Stimulated activated CD4-positive, alpha-beta T cell treated with anti-CD3 and anti-CD28 coated beads, TNF-alpha, amount 100 ng/mL, for 4 hours (primary cell): ENCODE results near the gene KCTD5.

Experiments
- DNase-seq, 3 experiments: peaks; one replicate each; pipeline ENCODE4 v3.0.0-alpha.2; 2020; ENCODE audit warnings: low read depth in 3 of 3

The KCTD5 gene

GRCh38 chr16:2726923-2727322 is 44.6 kb downstream of the KCTD5 start:
- no peak for DNase-seq

DNA sequence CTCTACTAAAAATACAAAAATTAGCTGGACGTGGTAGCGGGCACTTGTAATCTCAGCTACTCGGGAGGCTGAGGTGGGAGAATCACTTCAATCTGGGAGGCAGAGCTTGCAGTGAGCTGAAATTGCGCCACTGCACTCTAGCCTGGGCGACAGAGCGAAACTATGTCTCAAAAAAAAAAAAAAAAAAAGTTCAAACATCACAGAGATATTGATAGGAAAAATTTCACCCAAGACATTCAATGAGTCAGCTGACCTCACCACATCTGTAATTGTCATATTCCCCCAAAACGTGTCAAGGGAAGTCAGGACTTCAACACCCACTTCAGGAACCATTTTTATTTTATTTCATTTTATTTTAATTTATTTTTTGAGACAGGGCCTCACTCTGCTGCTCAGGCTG is 45.7 kb downstream of the KCTD5 start:
- no peak for DNase-seq

- DNase-seq = no peak
These were observed 52.7 kb downstream of the KCTD5 start for GRCh38 chr16:2734844-2735515.

- DNase-seq = no peak
These were observed 54.3 kb downstream of the KCTD5 start for GRCh38 chr16:2736476-2737237.

GRCh38 chr16:2737238-2737605 is 54.9 kb downstream of the KCTD5 start:
- DNase-seq = no peak

DNA sequence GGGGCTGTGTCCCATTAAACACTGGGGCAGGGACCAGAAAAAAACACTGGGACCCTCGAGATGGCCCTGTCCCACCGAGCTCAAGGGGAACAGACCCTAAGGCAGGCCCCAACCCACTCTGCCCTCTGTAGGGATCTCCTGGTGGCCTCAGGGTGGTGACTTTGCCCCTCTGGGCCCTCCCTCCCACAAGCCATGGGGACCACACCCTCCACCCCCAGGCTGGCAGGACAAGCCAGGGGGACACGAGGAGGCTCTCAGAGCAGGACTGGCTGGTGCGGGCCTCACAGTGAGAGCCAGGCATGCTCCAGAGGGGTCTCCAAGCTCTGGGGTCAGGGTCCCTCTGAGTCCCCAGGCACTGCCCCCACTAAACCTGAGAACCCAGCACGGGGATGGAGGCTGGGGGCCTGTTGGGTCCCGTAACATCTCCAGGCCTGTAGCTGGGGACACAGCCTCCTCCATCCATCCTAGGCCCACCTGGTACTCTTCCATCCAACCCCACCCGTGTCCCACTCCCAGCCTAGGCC is 55.6 kb downstream of the KCTD5 start:
- no peak for DNase-seq

DNA sequence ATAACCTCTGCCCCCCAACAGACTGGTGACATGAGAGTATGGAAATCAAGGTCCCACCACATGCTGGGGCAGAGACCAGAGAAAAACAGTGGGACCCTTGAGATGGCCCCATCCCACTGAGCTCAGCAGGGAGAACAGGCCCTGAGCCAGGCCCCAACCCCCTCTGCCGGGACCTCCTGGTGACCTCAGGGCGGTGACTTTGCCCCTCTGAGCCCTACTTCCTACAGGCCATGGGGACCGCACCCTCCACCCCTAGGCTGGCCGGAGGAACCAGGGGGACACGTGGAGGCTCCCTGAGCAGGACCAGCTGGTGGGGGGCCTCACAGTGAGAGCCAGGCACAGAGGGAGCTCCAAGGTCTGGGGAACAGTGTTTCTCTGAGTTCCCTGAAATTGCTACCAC is 56.3 kb downstream of the KCTD5 start:
- no peak for DNase-seq

- no peak for DNase-seq
These were observed 57.5 kb downstream of the KCTD5 start for GRCh38 chr16:2739625-2740430.

- DNase-seq = no peak
These were observed 58.2 kb downstream of the KCTD5 start for GRCh38 chr16:2740476-2740875.

- no peak for DNase-seq
These were observed 58.8 kb downstream of the KCTD5 start for GRCh38 chr16:2741168-2741567.

DNA sequence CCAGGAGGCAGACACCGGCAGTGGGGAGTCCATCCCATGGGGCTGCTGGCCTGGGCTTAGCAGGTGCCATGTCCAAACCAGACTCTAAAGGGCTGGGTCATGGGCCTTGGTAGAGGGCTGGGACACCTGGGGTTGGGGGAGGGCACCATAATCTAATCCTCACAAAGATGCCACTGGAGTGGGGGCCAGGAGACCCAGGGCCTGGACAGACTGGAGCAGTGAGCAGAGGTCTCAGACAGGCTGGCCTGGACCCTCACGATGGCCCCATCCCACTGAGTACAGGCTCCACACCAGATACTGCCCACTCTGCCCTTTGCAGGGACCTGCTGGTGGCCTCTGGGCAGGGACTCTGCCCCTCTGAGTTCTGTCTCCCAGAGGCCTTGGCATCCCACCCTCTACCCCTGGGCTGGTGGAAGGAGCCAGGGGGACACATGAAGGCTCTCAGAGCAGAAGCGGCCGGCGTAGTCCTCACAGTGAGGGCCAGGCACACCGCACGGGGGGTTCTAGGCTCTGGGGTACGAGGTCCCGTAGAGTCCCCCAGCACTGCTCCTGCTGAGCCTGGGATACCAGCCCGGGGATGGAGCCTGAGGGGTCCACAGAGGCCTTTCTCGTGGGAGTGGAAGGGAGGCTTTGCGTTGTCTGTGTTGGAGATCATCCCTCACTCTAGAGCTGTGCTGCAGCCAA is 60.1 kb downstream of the KCTD5 start:
- DNase-seq = no peak

DNA sequence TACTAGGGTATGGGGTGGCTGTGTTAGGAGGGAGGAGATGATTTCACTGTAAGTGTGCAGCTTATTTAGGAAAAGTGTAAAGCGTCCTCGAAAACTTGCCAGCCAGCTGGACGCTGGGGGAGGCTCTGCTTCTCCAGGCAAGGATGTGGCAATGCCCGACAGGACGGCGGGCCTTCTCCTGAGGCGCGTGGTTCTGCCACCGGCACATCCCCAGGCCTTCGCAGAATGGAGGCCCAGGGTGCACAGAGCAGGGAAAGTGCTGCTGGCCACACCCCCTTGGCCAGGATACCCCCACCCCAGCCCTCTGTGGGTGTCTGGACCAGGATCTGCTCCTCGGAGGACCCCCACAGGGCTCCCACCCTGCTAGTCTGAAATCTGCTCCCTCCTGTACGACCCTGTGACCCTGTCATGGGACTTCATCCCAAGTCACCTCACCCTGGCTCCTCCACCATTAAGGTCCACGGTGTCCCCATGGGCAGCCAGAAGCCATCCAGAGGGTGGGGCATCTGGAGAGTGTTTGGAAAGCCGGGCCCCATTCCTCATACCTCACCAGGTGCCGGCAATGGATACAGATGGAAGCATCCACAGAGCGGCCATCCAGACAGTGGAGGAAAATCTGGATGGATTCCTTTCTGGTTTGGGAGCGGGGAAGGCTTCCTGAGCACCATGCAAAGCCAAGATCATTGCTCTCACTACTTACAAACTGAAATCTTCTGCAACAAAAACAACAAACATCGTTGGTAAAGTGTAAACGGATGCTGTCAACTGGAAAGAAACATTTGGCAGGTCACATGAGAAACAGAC is 60.9 kb downstream of the KCTD5 start:
- no peak for DNase-seq

DNA sequence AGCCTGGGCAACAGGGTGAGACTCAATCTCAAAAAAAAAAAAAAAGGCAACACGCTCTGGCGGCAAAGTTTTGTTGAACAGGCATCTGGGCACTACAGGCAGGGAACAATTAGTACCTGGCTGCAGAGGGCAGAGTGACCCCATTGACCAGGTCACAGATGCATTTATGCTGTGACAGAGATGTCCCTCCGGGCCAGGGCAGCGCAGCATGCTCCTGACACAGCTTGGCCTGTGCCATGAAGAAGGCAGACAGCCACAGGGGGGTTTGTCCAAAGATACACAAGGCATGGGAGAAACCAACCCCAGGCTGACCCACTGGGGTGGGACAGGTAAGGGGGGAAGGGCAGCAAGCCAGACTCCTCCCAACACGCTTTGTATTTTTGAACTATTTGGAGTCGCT is 62.4 kb downstream of the KCTD5 start:
- DNase-seq = no peak

DNA sequence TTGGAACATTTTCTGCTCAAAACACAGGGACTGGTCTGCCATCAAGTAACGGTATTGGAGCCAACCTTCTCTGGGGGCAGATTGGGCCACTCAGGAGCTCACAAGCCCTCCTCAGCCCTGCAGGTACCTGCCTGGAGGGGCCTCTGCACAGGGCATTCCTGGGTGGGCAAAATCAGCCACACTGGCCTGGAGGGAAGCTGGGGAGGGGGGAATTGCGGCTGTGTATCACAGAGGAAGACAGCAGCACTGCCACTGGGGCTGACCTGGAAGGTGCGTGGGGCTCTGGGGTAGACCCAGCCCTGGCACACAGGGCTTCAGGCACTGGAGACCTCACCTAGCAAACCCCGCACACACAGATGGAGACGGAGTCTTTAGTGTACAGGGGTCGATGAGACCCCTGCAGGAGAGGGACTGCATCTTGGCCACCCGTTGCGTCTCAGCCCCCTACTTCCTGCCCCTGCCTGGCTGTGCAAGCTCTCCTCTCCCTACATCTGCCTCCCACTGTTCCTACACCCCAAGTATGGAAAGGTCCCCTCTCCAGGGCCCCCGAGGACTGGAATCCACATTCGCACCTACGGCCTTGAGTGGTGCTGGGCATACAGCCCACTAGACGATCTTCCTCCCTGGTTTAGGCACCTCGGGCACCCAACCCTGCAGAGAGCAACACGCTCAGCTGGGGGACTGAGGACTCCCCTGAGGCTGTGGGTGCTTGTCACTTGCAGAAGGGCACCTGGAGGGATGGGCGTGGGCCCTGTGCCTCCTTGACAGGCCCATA is 63.0 kb downstream of the KCTD5 start:
- no peak for DNase-seq

GRCh38 chr16:2745961-2746360 is 63.6 kb downstream of the KCTD5 start:
- DNase-seq = no peak

DNA sequence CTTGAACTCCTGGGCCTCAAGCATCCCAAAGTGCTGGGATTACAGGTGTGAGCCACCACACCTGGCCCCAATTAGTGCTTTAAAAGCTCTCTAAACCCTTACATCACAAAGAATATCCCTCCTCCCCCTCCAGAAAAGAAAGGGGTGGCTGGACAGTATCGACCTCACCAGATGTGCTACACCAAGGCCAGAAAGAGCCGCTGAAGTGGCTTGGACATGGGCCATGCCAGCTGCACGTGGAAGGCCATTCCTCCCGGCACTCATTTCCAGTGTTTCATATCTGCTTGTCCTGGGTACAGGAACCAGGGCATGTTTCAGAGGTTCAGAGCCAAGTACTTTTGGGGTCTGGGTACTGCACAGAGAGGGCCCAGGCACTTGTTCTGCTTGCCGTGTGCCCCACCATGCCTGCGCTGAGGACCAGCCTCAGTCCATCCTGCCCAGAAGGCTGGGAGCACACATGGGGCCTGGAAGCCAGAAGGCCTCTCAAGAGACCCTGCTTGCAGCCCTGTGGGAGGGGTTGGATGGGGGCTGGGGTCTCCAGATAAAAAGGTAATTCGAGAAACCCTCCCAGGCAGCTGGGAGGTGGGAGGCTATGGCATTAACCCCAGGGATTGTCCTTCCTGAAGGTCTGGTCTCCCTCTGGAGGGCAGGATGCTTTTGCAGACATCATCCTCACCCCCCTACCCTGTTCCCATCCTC is 66.6 kb downstream of the KCTD5 start:
- no peak for DNase-seq

- DNase-seq = no peak
These were observed 67.2 kb downstream of the KCTD5 start for GRCh38 chr16:2749476-2749875.

DNA sequence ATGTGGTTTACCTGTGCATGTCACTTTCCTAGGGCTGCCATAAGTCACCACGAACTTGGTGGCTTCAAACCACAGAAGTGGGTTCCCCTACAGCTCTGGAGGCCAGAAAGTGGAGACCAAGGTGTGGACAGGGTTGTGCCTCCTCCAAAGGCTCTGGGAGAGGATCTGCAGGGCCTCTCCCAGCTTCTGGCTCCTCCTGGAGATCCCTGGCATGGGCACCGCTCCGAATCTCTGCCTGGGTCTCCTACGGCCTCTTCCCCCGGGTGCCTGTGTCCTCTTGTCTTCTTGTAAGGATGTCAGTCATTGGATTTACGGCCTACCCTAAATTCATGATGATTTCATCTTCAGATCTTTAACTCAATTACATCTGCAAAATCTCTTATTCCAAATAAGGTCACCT is 67.6 kb downstream of the KCTD5 start:
- DNase-seq = no peak

DNA sequence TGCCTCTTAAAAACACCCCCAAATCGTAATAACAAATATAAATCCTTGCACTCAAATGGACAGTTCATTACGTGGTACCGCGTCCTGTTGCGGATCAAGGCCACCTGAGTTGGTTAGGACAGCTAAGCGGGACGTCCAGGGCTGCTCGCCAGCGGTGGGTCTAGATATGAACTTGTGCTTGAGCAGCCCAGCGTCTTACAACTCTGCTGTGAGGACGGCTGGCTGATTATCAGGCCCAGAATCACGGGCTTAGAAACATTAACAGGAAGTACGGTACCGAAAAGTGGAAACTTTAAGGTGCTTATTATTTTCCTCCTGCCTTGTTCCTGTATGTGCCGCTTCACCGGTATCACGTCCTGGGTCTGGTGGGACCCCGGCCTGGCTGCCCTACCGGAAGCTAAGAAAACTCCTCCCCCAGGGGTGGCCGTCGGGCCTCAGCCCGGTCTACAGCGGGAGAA is 69.3 kb downstream of the KCTD5 start:
- DNase-seq = no peak
